Measurements from ENCODE around the gene CLCF1.
"Not testable (repeated sequence)": the region's sequence is repeated elsewhere in the genome, so short reads cannot be mapped to it uniquely, and the experiment has no call there.

CLCF1 gene

GRCh38 chr11:67409261-67409666, 35.9 kb upstream of the CLCF1 start:
- DNase-seq (ENCODE audit: low read depth in 2 of 2, low spot score in 1 of 2) = peak in 1 of 2 donors; percentile 57

- no peak for DNase-seq (ENCODE audit: low read depth in 2 of 2, low spot score in 1 of 2)
Measured at GRCh38 chr11:67408437-67409200, 35.2 kb upstream of the CLCF1 start.

- no peak for DNase-seq (ENCODE audit: low read depth in 2 of 2, low spot score in 1 of 2)
Measured at GRCh38 chr11:67407688-67408163, 34.3 kb upstream of the CLCF1 start.

- DNase-seq (ENCODE audit: low read depth in 2 of 2, low spot score in 1 of 2) = no peak
Measured at GRCh38 chr11:67406969-67407687, 33.7 kb upstream of the CLCF1 start.

- no peak for DNase-seq (ENCODE audit: low read depth in 2 of 2, low spot score in 1 of 2)
Measured at GRCh38 chr11:67406420-67406968, 33.1 kb upstream of the CLCF1 start.

- no peak for DNase-seq (ENCODE audit: low read depth in 2 of 2, low spot score in 1 of 2)
Measured at GRCh38 chr11:67405688-67406339, 32.4 kb upstream of the CLCF1 start.

- no peak for DNase-seq (ENCODE audit: low read depth in 2 of 2, low spot score in 1 of 2)
Measured at GRCh38 chr11:67405196-67405567, 31.8 kb upstream of the CLCF1 start.

- DNase-seq (ENCODE audit: low read depth in 2 of 2, low spot score in 1 of 2) = no peak
Measured at GRCh38 chr11:67404515-67405195, 31.3 kb upstream of the CLCF1 start.

GRCh38 chr11:67403085-67403484, 29.7 kb upstream of the CLCF1 start:
- DNase-seq (ENCODE audit: low read depth in 2 of 2, low spot score in 1 of 2) = not testable (repeated sequence)

- DNase-seq (ENCODE audit: low read depth in 2 of 2, low spot score in 1 of 2) = not testable (repeated sequence)
Measured at GRCh38 chr11:67402192-67402839, 28.9 kb upstream of the CLCF1 start.

GRCh38 chr11:67401495-67402191, 28.2 kb upstream of the CLCF1 start, which contains the start of gene PPP1CA:
TSS of gene PPP1CA (minus strand) at chr11:67401858. CDS start at chr11:67401782, 76 bp downstream.
- DNase-seq (ENCODE audit: low read depth in 2 of 2, low spot score in 1 of 2) = peak; percentile 79 to 91

GRCh38 chr11:67400942-67401494, 27.6 kb upstream of the CLCF1 start:
- DNase-seq (ENCODE audit: low read depth in 2 of 2, low spot score in 1 of 2) = no peak

GRCh38 chr11:67400251-67400941, 27.0 kb upstream of the CLCF1 start:
- DNase-seq (ENCODE audit: low read depth in 2 of 2, low spot score in 1 of 2) = no peak

GRCh38 chr11:67398661-67399563, 25.5 kb upstream of the CLCF1 start:
- DNase-seq (ENCODE audit: low read depth in 2 of 2, low spot score in 1 of 2) = no peak

GRCh38 chr11:67397986-67398660, 24.7 kb upstream of the CLCF1 start:
- DNase-seq (ENCODE audit: low read depth in 2 of 2, low spot score in 1 of 2) = no peak

GRCh38 chr11:67397536-67397935, 24.1 kb upstream of the CLCF1 start:
- DNase-seq (ENCODE audit: low read depth in 2 of 2, low spot score in 1 of 2) = no peak
